22Rv1 (cell line): ENCODE results near the gene TTC12.

Experiments used
- CTCF ChIP-seq: fragments of 450-650 bp; IDR thresholded peaks from 2 replicates; pipeline ENCODE4 v1.5.1; 2017; ENCODE audit warnings: mild to moderate bottlenecking
- ZFX ChIP-seq: fragments of 450-650 bp; IDR thresholded peaks from 2 replicates; pipeline ENCODE4 v1.6.1; 2017; ENCODE audit warnings: antibody characterized with exemption, borderline replicate concordance

- TF ChIP-seq CTCF, result no peak
- TF ChIP-seq ZFX, result no peak
Measured at GRCh38 chr11:113351068-113351450, 36.7 kb downstream of the TTC12 start.
